Neural progenitor cell (in vitro differentiated cells): Measurements from ENCODE around the gene NAT8L. TPM values are rescaled to one million over a fixed set of nuclear protein-coding genes. Genes with fewer than 3 reads are reported as not detected.

ENCODE experiments used
- DNase-seq: peaks from one replicate; pipeline ENCODE4 v3.0.0-alpha.2; 2016; ENCODE audit warnings: low spot score
- H2AFZ ChIP-seq: fragments of 200-600 bp; sonication (generic); replicated peaks from 2 replicates; pipeline ENCODE4 v1.6.1; 2016; ENCODE audit warnings: antibody characterized with exemption
- H3F3A ChIP-seq: fragments of 200-600 bp; sonication (generic); 2 replicates; pipeline ENCODE4 v1.6.1; 2016; ENCODE audit warnings: antibody characterized with exemption, low read depth
- H3K27ac ChIP-seq: fragments of 200-600 bp; sonication (generic); 2 replicates; pipeline ENCODE4 v1.5.1; 2016; ENCODE audit warnings: mild to moderate bottlenecking
- H3K27me3 ChIP-seq: fragments of 200-600 bp; sonication (generic); 2 replicates; pipeline ENCODE4 v1.6.1; 2016; ENCODE audit warnings: mild to moderate bottlenecking, moderate library complexity
- H3K36me3 ChIP-seq: fragments of 200-600 bp; sonication (generic); 2 replicates; pipeline ENCODE4 v1.5.1; 2016
- H3K4me1 ChIP-seq: fragments of 200-600 bp; sonication (generic); 2 replicates; pipeline ENCODE4 v1.6.1; 2016; ENCODE audit warnings: mixed run types
- H3K4me2 ChIP-seq: fragments of 200-600 bp; sonication (generic); 2 replicates; pipeline ENCODE4 v1.6.1; 2016
- H3K4me3 ChIP-seq: fragments of 200-600 bp; sonication (generic); 2 replicates; pipeline ENCODE4 v1.5.1; 2016
- H3K79me2 ChIP-seq: fragments of 200-600 bp; sonication (generic); 2 replicates; pipeline ENCODE4 v1.6.1; 2016; ENCODE audit warnings: low read depth
- H3K9ac ChIP-seq: fragments of 200-600 bp; sonication (generic); 2 replicates; pipeline ENCODE4 v1.6.1; 2016
- H3K9me3 ChIP-seq: fragments of 200-600 bp; sonication (generic); 2 replicates; pipeline ENCODE4 v1.5.1; 2016; ENCODE audit warnings: low read depth
- H4K20me1 ChIP-seq: fragments of 200-600 bp; sonication (generic); 2 replicates; pipeline ENCODE4 v1.6.1; 2016; ENCODE audit warnings: low read depth
- H3K27ac Mint-ChIP-seq: 3 replicates; pipeline ENCODE4 v1.8.0; 2021; ENCODE audit warnings: mixed read lengths
- H3K27me3 Mint-ChIP-seq: 2 replicates; pipeline ENCODE4 v1.8.0; 2022; ENCODE audit warnings: low read depth, mild to moderate bottlenecking, inconsistent platforms, moderate library complexity, mixed read lengths; ENCODE audit not compliant: insufficient read depth
- H3K36me3 Mint-ChIP-seq: 3 replicates; pipeline ENCODE4 v1.8.0; 2021; ENCODE audit warnings: mixed read lengths
- H3K4me1 Mint-ChIP-seq: 3 replicates; pipeline ENCODE4 v1.8.0; 2021; ENCODE audit warnings: mixed read lengths
- H3K4me3 Mint-ChIP-seq: 3 replicates; pipeline ENCODE4 v1.8.0; 2021; ENCODE audit warnings: mild to moderate bottlenecking, moderate library complexity, mixed read lengths
- H3K9me3 Mint-ChIP-seq: 3 replicates; pipeline ENCODE4 v1.8.0; 2020; ENCODE audit warnings: mixed read lengths
- CTCF ChIP-seq: fragments of 200-600 bp; sonication (generic); IDR thresholded peaks from 2 replicates; pipeline ENCODE4 v1.5.1; 2017; ENCODE audit warnings: antibody characterized with exemption, mild to moderate bottlenecking
- EZH2 ChIP-seq: fragments of 200-600 bp; sonication (generic); IDR thresholded peaks from 2 replicates; pipeline ENCODE4 v1.6.1; 2017; ENCODE audit warnings: antibody characterized with exemption, mild to moderate bottlenecking, moderate library complexity
- EZH2phosphoT487 ChIP-seq: fragments of 200-600 bp; sonication (generic); IDR thresholded peaks from 2 replicates; pipeline ENCODE4 v1.6.1; 2017; ENCODE audit warnings: antibody characterized with exemption
- total RNA-seq: library from RNA; depleted of rRNA; stranded (reverse); fragments of >200 nt; gene quantifications from 2 replicates; pipeline ENCODE4 v1.2.3, GENCODE V29; 2015; ENCODE audit warnings: low replicate concordance

The NAT8L gene
- total RNA-seq, 1 donor from 2014 or later = 0.62 TPM

DNA sequence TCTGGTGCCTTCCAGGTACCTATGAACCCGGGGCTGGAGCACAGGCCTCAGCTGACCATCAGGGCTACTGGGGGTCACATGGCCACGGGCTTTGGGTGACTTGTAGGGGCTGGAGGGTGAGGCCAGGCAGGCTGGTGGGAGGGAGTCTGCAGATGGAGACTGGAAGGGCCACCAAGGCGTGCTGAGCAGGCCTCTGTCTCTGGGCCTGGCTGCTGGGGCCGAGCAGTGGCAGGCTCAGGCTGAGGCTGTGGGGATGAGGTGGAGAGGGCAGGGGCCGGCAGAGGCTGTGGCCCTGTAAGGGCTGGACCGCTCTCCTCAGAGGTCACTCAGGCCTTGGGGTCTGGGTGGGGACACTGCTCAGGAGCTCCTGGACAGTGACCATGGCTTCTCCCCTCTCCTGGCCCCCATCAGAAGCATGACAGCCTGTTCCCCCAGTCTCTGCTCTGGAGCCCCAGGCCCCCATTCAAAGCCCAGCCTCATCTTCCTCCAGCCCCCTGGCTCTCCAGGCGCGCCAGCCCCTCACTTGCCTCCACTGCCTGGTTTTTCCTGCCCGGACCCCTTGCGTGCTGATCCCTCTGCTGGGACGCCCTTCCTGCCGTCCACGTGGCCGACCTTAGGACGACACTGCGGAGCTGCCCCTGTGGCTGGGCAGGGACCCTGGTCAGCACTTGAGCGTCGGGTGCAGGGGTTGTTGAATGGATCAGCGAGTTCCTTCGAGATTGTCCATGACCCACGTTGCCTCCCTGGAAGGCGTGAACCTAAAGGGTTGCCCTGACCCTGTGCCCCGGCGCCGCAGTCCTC lies 11.1 kb upstream of the NAT8L start:
- no peak overlapping the region for H3K4me3 ChIP-seq
- Mint-ChIP-seq H3K27me3 (peaks cover 7% of the 10 kb centered on the region), H3K4me3 (no peak overlapping the region), H3K4me1 (peaks cover 6% of the 10 kb centered on the region), H3K27ac (no peak overlapping the region), H3K9me3 (no peaks in the 10 kb centered on the region), H3K36me3 (peaks cover 2% of the 10 kb centered on the region)
- H2AFZ ChIP-seq = no peak overlapping the region
- H3K79me2 ChIP-seq = no peaks in the 10 kb centered on the region
- no peak overlapping the region for H3K4me2 ChIP-seq
- H3K9ac ChIP-seq = no peak overlapping the region
- H3F3A ChIP-seq = no peaks in the 10 kb centered on the region
- DNase-seq = no peak
- no peaks in the 10 kb centered on the region for H3K9me3 ChIP-seq
- TF ChIP-seq EZH2 (no peak), CTCF (no peak), EZH2phosphoT487 (no peak)
- peaks cover 24% of the 10 kb centered on the region for H3K27me3 ChIP-seq
- H3K36me3 ChIP-seq = no peaks in the 10 kb centered on the region
- H3K4me1 ChIP-seq = no peaks in the 10 kb centered on the region
- no peak overlapping the region for H3K27ac ChIP-seq
- H4K20me1 ChIP-seq = peaks cover 10% of the 10 kb centered on the region

DNA sequence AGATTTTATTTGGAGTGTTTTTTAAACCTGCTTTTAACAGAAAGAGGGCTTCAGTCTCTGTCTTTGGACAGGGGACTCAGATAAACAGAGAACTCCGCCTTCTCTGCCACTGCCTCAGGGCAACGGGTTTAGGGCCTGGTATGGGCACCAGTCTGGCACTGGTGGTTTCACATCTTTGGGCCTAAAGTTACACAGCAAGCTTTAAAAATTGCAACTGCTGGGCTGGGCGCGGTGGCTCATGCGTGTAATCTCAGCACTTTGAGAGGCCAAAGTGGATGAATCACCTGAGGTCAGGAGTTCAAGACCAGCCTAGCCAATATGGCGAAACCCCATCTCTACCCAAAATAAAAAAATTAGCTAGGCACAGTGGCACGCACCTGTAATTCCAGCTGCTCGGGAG lies 10.3 kb upstream of the NAT8L start:
- Mint-ChIP-seq H3K4me1 (peaks cover 5% of the 10 kb centered on the region), H3K9me3 (no peaks in the 10 kb centered on the region), H3K36me3 (peaks cover 2% of the 10 kb centered on the region), H3K4me3 (no peak overlapping the region), H3K27ac (no peak overlapping the region), H3K27me3 (peaks cover 7% of the 10 kb centered on the region)
- no peak for DNase-seq
- Histone ChIP-seq H3K36me3 (no peaks in the 10 kb centered on the region), H3K27me3 (peaks cover 22% of the 10 kb centered on the region), H3K4me2 (no peak overlapping the region), H3K4me1 (no peaks in the 10 kb centered on the region), H2AFZ (no peak overlapping the region), H4K20me1 (peaks cover 1% of the 10 kb centered on the region), H3F3A (no peaks in the 10 kb centered on the region), H3K79me2 (no peaks in the 10 kb centered on the region), H3K9ac (no peak overlapping the region), H3K27ac (no peak overlapping the region), H3K4me3 (no peak overlapping the region), H3K9me3 (no peaks in the 10 kb centered on the region)
- no peak for TF ChIP-seq EZH2phosphoT487
- TF ChIP-seq EZH2 = no peak
- TF ChIP-seq CTCF = no peak

- H4K20me1 ChIP-seq = no peaks in the 10 kb centered on the region
- no peak overlapping the region for H3K27ac Mint-ChIP-seq
- H3K4me1 ChIP-seq = no peaks in the 10 kb centered on the region
- no peaks in the 10 kb centered on the region for H3K9me3 Mint-ChIP-seq
- peaks cover 2% of the 10 kb centered on the region for H3K36me3 Mint-ChIP-seq
- no peak for DNase-seq
- no peak overlapping the region for H3K9ac ChIP-seq
- H3K4me3 ChIP-seq = no peak overlapping the region
- no peak overlapping the region for H2AFZ ChIP-seq
- H3K4me3 Mint-ChIP-seq = no peak overlapping the region
- H3K4me1 Mint-ChIP-seq = peaks cover 5% of the 10 kb centered on the region
- no peak overlapping the region for H3K27ac ChIP-seq
- TF ChIP-seq EZH2phosphoT487 (no peak), CTCF (no peak), EZH2 (no peak)
- H3K36me3 ChIP-seq = no peaks in the 10 kb centered on the region
- H3K27me3 Mint-ChIP-seq = peaks cover 10% of the 10 kb centered on the region
- no peaks in the 10 kb centered on the region for H3F3A ChIP-seq
- H3K79me2 ChIP-seq = no peaks in the 10 kb centered on the region
- H3K27me3 ChIP-seq = peaks cover 28% of the 10 kb centered on the region
- no peak overlapping the region for H3K4me2 ChIP-seq
- no peaks in the 10 kb centered on the region for H3K9me3 ChIP-seq
Observed at GRCh38 chr4:2049381-2049780, 9.7 kb upstream of the NAT8L start.
